RWPE1 (cell line): Measurements from ENCODE around the gene JAK3.
A peak's percentile ranks its signal among the peaks of the same experiment; 100 is the strongest.

Experiments used
- CTCF ChIA-PET: fragments of 350-600 bp; sonication (Branson Sonifier 250); formaldehyde crosslinking; extraction: SDS; loops from one replicate; lab custom pipeline; 2021; lab: Yijun Ruan, JAX
- POLR2A ChIA-PET: fragments of 400-600 bp; formaldehyde crosslinking; extraction: SDS; loops from one replicate; lab custom pipeline; 2020; ENCODE audit warnings: antibody characterized with exemption; ENCODE audit not compliant: low non-redundant PET; lab: Yijun Ruan, JAX
- DNase-seq: peaks from one replicate; pipeline ENCODE4 v3.0.0; 2012; ENCODE audit warnings: low spot score
- H3K27ac ChIP-seq: fragments of 450-650 bp; 2 replicates; pipeline ENCODE4 v1.5.1; 2017
- TF ChIP-seq, protein P1 (sequence below): fragments of 450-650 bp; conservative IDR thresholded peaks from 2 replicates; pipeline ENCODE4 v1.5.1; 2017; ENCODE audit warnings: low read depth, mild to moderate bottlenecking

The JAK3 gene

DNA sequence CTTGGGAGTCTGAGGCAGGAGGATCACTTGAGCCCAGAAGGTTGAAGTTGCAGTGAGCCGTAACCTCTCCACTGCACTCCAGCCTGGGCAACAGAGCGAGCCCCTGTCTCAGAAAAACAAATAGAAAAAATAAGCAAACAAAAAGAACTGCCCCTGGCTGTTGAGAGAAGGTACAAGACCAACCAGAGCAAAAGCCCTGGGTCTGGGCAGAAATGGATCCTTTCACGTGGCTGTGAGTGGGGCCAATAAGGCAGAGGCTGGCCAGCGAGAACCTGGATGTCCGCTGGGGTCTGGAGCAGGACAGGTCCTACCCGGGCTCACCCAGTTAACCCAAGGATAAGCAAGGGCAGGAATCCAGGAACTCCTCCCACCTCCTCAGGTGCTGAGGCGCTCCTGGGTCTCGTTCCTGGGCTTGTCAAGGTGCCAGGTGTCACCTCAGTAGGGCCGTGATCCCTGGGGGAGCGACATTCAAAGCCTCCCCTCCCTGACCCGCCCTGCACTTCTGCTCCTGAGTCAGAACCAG lies 19.2 kb upstream of the JAK3 start:
- H3K27ac ChIP-seq = no peak overlapping the region
- DNase-seq = no peak
- ChIA-PET POLR2A (no interaction called here), CTCF (interaction anchor here (4.1 kb wide), 1 partner anchor 66 kb away, joined by 19 read pairs; the partner anchor contains the start of gene CCDC124)
- TF ChIP-seq, protein P1, sequence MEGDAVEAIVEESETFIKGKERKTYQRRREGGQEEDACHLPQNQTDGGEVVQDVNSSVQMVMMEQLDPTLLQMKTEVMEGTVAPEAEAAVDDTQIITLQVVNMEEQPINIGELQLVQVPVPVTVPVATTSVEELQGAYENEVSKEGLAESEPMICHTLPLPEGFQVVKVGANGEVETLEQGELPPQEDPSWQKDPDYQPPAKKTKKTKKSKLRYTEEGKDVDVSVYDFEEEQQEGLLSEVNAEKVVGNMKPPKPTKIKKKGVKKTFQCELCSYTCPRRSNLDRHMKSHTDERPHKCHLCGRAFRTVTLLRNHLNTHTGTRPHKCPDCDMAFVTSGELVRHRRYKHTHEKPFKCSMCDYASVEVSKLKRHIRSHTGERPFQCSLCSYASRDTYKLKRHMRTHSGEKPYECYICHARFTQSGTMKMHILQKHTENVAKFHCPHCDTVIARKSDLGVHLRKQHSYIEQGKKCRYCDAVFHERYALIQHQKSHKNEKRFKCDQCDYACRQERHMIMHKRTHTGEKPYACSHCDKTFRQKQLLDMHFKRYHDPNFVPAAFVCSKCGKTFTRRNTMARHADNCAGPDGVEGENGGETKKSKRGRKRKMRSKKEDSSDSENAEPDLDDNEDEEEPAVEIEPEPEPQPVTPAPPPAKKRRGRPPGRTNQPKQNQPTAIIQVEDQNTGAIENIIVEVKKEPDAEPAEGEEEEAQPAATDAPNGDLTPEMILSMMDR = no peak

DNA sequence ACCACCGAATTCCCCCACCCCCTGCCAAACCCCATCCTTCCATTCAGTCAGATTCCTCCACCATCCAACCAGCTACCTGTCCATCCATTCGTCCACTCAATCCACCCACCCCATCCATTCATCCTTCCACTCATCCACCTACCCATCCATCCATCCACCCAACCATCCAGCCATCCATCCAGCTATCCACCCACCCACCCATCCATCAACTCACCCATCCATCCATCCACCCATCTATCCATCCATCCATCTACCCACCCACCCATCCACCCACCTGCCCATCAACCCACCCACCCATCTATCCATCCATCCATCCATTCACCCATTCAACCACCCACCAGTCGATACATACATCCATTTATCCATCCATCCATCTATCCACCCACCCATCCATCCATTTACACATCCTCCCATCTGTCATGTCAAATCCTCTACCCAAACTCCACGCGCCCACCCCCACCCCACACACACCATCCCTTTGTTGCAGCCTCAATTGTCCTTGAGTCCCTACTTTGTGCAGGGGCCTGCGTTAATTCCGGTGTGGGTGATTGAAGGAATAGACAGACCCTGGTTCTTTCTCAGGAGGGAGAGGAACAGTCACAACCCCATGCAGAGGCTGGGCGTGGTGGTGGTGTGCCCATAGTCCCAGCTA lies 18.7 kb upstream of the JAK3 start:
- TF ChIP-seq, protein P1 = no peak
- H3K27ac ChIP-seq = peak overlapping the region; percentile 77
- ChIA-PET CTCF (interaction anchor here (4.1 kb wide), 1 partner anchor 66 kb away, joined by 19 read pairs; the partner anchor contains the start of gene CCDC124), POLR2A (interaction anchor here (0.7 kb wide), 1 partner anchor 306 kb away, joined by 3 read pairs; no protein-coding TSS in a partner anchor)
- DNase-seq = no peak

DNA sequence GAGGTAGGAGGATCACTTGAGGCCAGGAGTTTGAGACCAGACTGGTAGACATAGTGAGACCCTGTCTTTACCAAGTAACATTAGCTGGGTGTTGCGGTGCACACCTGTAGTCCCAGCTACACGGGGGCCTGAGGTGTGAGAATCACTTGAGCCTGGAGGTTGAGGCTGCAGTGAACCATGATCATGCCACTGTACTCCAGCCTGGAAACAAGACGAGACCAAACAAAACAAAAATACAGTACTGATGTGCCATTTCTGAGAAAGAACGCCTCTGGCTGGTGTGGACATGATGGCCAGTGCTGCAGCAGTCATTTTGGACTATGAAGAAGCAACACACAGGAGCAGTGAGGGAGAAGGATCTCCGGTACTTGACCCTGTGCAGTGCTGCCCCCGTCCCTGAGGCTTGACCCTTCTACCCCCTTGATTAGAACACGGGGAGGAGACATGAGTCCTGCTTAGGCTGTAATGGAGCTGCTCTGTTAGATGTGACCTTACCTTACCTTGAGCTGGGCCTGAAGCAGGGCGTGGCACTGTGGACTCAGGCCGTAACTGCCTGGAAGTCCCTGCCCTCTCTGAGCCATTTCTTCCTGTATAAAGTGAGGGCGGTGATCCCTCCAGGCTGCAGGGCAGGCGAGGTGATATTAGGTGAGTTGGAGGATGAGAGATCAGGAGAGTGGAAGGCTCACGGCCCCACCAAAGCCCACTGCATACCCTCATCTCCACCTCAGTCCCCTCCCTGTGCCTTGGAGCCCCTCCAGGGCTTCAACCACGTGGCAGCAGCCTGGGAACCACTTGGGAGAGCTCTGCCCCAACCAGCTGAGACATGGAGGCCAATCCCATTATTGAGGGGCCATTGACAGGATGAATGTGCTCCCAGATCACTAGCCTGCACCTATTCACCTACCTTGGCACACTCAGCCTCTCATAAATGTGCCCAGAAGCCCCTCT lies 17.9 kb upstream of the JAK3 start:
- peak overlapping the region; percentile 77 for H3K27ac ChIP-seq
- peak; percentile 52 for DNase-seq
- CTCF ChIA-PET = interaction anchor here (4.1 kb wide), 1 partner anchor 67 kb away, joined by 19 read pairs; the partner anchor contains the start of gene CCDC124
- TF ChIP-seq, protein P1 = no peak
- POLR2A ChIA-PET = interaction anchor here (0.7 to 2.3 kb wide), 2 partner anchors 67 to 305 kb away, joined by 3 to 8 read pairs; partner anchors contain the start of gene CCDC124

DNA sequence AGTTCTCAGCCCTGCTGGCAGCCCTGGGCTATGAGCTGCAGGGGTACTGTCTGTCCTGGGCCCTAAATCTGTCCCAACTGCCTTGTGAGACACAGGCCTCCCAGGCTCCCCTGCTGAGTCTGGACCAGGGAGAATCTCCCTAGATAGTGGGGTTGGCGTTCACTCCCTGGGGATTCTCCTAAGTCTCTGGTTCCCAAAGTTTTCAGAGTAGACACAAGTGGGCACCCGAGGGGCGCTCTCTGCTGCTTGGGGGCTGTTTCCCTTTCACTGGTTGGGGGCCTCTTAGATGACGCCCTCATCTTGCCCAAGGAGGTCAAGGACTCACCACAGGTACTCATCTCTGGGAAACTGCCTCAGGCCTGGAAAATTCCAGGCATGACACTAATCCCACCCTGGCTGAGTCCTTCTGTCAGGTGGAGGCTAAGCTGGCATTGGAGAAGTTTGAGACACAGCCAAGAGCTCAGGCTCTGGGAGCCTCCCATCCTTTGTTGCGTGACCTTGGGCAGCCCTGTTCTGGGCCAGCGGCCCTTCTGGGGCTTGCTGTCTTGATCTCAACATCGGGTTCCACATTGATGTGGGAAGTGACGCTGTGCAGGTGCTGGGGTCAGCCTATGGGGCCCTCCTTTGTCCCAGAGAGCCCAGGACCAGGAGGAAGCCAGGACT lies 15.9 kb upstream of the JAK3 start:
- POLR2A ChIA-PET = interaction anchor here (2.3 kb wide), 1 partner anchor 69 kb away, joined by 8 read pairs; the partner anchor contains the start of gene CCDC124
- CTCF ChIA-PET = interaction anchor here (4.1 kb wide), 1 partner anchor 69 kb away, joined by 19 read pairs; the partner anchor contains the start of gene CCDC124
- no peak for DNase-seq

DNA sequence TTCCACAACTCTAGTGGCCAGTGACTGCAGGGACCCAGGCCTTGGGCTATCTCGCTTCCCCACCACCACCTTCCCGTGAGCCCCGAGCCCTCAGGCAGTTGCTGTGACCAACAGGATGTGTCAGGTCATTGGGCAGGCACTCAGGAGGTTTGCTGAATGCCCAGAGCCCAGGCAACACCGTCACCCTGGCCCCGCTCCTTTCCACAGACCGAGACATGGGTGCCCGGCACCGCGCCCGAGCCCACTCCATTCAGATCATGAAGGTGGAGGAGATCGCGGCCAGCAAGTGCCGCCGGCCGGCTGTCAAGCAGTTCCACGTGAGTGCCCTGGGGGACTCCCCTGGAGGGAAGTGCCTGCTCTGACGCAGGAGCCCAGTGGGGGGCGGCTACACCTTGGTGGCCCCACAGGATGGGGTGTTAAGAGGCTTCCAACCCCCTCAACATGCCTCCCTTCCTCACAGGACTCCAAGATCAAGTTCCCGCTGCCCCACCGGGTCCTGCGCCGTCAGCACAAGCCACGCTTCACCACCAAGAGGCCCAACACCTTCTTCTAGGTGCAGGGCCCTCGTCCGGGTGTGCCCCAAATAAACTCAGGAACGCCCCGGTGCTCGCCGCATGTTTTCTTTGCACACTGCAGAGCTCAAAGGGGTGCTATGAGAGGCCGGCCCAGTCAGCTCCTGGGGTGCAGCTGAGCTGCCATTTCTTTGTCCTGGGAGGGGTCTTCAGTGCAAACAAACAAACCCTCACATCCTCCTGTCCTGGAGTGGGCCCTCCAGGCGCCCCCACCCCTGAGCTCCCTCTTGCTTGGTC lies 15.1 kb upstream of the JAK3 start:
- ChIA-PET CTCF (interaction anchor here (4.1 kb wide), 1 partner anchor 70 kb away, joined by 19 read pairs; the partner anchor contains the start of gene CCDC124), POLR2A (interaction anchor here (2.3 kb wide), 1 partner anchor 70 kb away, joined by 8 read pairs; the partner anchor contains the start of gene CCDC124)
- DNase-seq = no peak
- TF ChIP-seq, protein P1 = no peak
- H3K27ac ChIP-seq = peak overlapping the region; percentile 77

More for the DNA sequence above, 15.9 kb upstream of the JAK3 start:
- TF ChIP-seq, protein P1 = no peak
- H3K27ac ChIP-seq = peak overlapping the region; percentile 77
